Activated CD4-positive, alpha-beta T cell treated with anti-CD3 and anti-CD28 coated beads, Interleukin-2, amount 50 U/mL, for 48 hours (primary cell): ENCODE data around the gene DMD.

Experiments
- DNase-seq, 2 experiments: peaks; one replicate each; pipeline ENCODE4 v3.0.0-alpha.2; 2020

DMD gene

GRCh38 chrX:31820430-31821210 lies 1390.7 kb downstream of the DMD start:
- DNase-seq: no peak

- DNase-seq: no peak
These were observed 1391.9 kb downstream of the DMD start for GRCh38 chrX:31819455-31819854.

DNA sequence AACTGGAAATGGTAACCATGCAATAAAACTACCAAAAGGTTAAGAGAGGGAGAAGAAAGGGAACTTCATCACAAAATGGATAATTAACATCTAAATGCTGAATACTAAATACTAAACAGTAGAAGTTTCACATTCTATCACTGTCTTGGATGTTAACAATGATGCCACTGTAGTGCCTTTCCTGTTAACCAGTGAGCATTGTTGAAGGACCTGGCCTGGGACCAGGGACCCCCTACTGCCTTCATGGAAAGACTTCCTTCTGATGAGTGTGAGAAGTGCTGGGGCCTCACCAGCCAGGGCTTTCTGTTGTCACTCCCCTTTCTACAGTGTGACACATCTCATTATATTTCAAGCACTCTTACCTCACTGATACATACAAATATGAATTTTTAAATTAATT lies 1400.2 kb downstream of the DMD start:
- DNase-seq: no peak

DNA sequence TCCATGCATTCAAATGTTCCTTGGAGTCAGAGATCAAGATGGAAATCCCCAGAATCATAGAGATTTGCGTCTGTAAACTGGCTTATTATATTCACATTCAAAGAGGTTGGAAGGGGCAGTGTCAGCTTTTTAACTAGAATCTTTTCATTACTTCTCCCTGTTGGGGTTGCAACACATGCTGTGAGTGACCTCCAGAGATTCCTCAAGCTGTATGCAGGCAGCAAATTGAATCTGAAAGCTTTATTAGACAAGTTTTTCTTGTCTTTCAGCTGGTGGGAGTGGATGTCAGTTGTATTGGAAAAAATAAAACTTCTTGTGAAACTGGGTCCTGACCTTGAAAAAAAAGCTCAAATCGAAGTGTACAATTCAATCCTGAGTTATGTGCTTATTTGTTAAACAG lies 1403.0 kb downstream of the DMD start:
- no peak for DNase-seq

DNA sequence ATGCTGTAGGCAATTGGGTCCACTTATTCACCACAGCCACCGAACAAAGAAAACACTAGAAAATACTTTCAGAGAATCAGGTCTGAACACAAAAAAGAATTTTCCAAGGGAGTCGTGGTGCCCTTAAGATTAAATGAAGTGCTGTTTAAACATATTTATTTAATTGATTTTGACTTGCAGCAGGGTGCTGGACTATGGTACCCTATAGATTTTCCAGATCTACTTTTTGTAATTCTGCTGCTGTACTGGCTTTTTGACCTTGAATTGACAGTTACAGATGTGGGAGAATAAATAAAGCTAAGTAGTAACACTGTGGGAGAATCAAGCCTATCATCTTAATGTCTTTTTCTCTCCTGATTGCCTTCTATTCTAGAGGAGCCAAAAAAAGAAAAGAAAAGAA lies 1404.2 kb downstream of the DMD start:
- DNase-seq: no peak

- no peak for DNase-seq
These were observed 1405.6 kb downstream of the DMD start for GRCh38 chrX:31805781-31806180.

DNA sequence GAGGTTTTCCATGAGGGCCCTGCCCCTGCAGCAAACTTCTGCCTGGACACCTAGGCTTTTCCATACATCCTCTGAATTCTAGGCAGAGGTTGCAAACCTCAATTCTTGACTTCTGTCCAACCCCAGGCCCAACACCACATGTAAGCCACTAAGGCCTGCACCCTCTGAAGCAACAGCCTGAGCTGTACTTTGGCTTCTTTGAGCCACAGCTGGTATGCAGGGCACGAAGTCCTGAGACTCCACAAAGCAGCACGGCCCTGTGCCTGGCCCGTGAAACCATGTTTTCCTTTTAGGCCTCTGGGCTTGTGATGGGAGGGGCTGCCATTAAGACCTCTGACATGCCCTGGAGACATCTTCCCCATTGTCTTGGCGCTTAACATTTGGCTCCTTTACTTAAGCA lies 1411.1 kb downstream of the DMD start:
- no peak for DNase-seq

GRCh38 chrX:31796624-31797023 lies 1414.7 kb downstream of the DMD start:
- DNase-seq: no peak

DNA sequence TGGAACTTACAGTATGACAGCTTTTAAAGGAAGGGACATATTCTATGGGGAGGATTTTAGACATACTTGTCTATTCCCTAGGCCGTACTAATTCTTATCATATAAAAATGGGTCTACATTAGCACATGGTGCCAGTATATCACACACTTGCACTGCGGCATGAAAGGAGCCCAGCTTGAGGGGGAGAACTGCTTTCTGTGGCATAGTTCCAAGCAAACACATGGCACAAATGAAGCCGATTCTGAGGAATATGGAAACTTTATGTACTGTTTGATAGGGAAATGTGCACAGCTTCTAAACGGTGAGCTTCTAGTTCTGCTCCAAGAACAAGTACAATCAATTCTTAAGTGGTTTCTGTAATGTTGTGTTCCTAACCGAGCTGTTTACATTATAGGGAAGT lies 1463.9 kb downstream of the DMD start:
- DNase-seq: no peak

GRCh38 chrX:31743004-31743403 lies 1468.3 kb downstream of the DMD start:
- no peak for DNase-seq

- no peak for DNase-seq
These were observed 1493.9 kb downstream of the DMD start for GRCh38 chrX:31717474-31717873.

DNA sequence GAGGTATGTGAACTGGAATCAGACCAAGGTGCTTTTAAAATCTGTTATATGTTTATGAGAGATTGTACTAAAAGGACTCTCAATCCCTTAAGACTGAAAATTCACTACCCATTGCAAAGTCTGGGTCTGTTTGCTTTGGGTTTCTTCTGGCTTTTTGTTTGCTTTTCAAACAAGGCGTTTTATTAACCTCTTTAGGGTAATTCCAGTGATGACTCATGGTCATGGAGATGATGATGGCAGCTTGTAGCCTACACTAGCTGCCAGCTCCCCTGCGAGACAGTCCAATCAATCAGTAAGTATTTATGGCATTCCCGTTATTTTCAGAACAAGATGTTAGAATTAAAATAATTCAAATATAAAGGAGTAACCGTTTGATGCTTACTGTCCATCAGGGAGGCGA lies 1495.7 kb downstream of the DMD start:
- no peak for DNase-seq

GRCh38 chrX:31714797-31715196 lies 1496.6 kb downstream of the DMD start:
- no peak for DNase-seq

DNA sequence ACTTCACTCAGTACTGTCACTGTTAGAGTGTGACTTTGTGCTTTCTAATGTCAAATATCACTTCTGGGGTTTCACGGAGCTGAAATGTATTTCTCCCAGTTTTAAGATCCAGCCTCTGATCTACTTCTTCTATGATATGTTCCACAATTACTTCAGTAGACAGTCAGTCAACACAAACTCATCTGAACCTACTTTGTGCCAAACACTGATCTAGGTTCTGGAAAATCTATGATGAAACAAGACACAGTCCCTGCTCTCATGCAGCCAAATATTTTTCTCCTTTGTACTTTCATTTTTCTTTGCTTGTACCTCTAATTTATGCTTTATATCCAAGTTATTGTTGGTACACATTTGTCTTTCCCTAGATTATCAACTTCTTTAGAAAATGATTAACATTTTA lies 1498.2 kb downstream of the DMD start:
- DNase-seq: no peak

GRCh38 chrX:31711166-31711565 lies 1500.2 kb downstream of the DMD start:
- DNase-seq: no peak

DNA sequence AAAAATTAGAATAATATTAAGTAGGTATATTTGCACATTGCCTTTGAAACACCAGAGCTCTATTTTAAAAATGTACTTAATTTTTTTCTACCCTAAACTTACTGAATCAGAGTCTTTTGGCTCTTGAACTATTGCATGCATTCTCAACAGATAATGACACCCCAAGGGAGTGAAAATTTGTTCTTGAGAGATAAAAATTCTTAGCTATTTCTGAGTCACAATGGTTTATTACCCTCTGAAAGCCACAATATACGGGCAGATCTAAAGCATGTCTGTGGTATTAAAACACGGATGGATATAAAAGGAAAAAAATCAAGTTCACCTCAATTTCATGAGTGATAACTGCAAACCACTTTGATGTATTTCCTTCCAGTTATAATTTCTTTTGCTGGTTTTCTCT lies 1503.2 kb downstream of the DMD start:
- no peak for DNase-seq

GRCh38 chrX:31706466-31706865 lies 1504.9 kb downstream of the DMD start:
- no peak for DNase-seq

GRCh38 chrX:31705816-31706215 lies 1505.5 kb downstream of the DMD start:
- no peak for DNase-seq

DNA sequence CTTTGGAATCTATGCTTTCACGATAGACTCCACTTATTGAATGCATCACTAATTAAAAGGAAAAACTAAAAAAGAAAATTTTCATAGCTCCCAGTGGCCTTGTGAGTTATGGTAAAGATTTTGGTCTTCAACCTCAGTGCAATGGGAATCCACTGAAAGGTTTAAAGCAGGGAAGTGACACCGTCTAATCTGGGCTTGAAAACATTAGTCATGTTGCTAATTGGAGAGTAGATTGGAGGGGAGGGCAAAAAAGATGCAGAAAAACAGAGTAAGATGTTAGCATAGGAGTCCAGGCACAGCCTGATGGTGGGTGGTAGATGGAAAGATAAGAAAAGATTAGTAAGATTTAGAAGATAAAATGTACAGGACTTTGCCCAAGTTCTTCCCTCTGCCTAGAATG lies 1506.4 kb downstream of the DMD start:
- no peak for DNase-seq

- no peak for DNase-seq
These were observed 1509.1 kb downstream of the DMD start for GRCh38 chrX:31702222-31702621.

GRCh38 chrX:31697294-31697916 lies 1513.9 kb downstream of the DMD start:
- no peak for DNase-seq

DNA sequence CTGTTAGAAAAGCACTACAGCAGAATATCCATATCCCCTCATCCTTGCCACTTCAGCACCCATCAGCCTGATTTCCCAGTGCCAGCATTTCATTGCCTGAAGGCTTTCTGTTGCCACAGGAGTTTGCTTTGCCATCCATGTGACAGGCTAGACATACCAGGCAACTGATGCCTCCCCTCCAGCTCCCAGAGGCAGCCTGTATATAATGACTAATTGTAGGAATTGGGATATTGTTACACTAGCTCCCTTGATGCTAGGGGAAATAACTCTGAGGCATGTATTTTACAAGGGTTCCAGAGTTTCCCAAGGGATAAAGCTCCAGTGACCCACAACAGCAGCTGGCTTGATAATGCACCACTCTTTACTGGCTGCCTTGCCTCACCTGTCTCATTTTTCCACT lies 1531.5 kb downstream of the DMD start:
- no peak for DNase-seq

DNA sequence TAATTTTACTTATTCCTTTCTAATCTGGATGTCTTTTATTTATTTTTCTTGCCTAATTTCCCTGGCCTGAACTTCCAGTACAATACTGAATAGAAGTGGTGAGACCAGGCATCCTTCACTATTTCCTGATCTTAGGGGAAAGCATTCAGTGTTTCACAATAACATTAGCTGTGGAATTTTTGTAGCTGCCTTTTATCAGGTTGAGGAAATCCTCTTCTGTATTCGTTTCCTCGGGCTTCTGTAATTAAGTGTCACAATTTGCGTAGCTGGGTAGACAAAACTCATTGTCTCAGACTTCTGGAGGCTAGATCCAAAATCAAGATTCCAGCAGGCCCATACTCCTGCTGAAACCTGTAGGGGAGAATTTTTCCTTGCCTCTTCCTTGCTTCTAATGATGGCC lies 1541.1 kb downstream of the DMD start:
- DNase-seq: no peak

DNA sequence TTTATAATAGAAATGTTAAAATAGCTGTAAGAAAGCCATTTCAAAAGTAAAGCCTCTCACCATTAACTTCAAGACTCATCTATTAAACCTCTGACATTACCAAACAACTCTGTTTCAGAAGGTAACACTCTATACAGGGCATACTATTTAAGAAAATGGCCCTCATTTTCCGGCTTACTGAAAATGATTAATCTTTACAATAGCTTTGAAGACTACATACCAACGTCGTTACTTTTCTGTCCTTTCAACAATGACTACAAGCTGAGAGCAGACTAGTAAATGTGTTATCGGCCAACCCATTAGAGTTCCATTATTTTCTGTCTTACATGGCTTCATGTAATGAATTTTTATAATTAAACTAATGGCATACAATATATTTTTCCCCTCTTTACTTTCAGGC lies 1545.9 kb downstream of the DMD start:
- no peak for DNase-seq

- no peak for DNase-seq
These were observed 1548.2 kb downstream of the DMD start for GRCh38 chrX:31663172-31663571.
